CD14-positive monocyte (primary cell): ENCODE results near the gene KNTC1. TPM values are rescaled to one million over a fixed set of nuclear protein-coding genes. Genes with fewer than 3 reads are reported as not detected.

ENCODE experiments used
- DNase-seq, 3 donors: peaks; one replicate each; pipeline ENCODE4 v3.0.0-alpha.2; 2011 to 2022
- H2AFZ ChIP-seq: 2 replicates; pipeline ENCODE4 v1.6.0; 2012; ENCODE audit warnings: mild to moderate bottlenecking, low read depth, low read length, inconsistent platforms; ENCODE audit not compliant: insufficient read depth, poor library complexity, severe bottlenecking
- H3K27ac ChIP-seq, 2 donors: 1 replicate in 1 of 2; 2 replicates in 1 of 2; pipeline ENCODE4 v1.5.1; 2012 to 2013; ENCODE audit warnings: low read length in 2 of 2, control low read depth in 1 of 2, inconsistent platforms in 1 of 2, low read depth in 1 of 2, mild to moderate bottlenecking in 1 of 2
- H3K27me3 ChIP-seq, 2 donors: one replicate each; pipeline versions ENCODE4 v1.6.0 to v1.6.1; 2011 to 2013; ENCODE audit warnings: low read length in 2 of 2; ENCODE audit not compliant: control insufficient read depth in 2 of 2, insufficient read depth in 2 of 2
- H3K36me3 ChIP-seq, 2 donors: replicated peaks in 1 of 2; 1 replicate in 1 of 2; 2 replicates in 1 of 2; pipeline versions ENCODE4 v1.5.1 to v1.6.1; 2012 to 2013; ENCODE audit warnings: low read length in 2 of 2, control low read depth in 1 of 2, inconsistent platforms in 1 of 2, mild to moderate bottlenecking in 1 of 2; ENCODE audit not compliant: insufficient read depth in 2 of 2, control insufficient read depth in 1 of 2
- H3K4me1 ChIP-seq, 2 donors: 1 replicate in 1 of 2; 2 replicates in 1 of 2; pipeline versions ENCODE4 v1.5.1 to v1.6.1; 2012 to 2013; ENCODE audit warnings: low read length in 2 of 2, control low read depth in 1 of 2, inconsistent platforms in 1 of 2, mild to moderate bottlenecking in 1 of 2, moderate library complexity in 1 of 2; ENCODE audit not compliant: insufficient read depth in 2 of 2, control insufficient read depth in 1 of 2
- H3K4me2 ChIP-seq: replicated peaks from 2 replicates; pipeline ENCODE3; 2012; ENCODE audit warnings: low read length, moderate library complexity, mild to moderate bottlenecking; ENCODE audit not compliant: poor library complexity, severe bottlenecking; ENCODE audit errors: extremely low read depth
- H3K4me3 ChIP-seq, 3 experiments: fragments of 200-600 bp in 1 of 3; sonication (generic) in 1 of 3; replicated peaks in 1 of 3; 1 replicate in 2 of 3; 2 replicates in 1 of 3; pipeline ENCODE4 v1.5.1; 2011 to 2013; ENCODE audit warnings: low read length in 3 of 3, mild to moderate bottlenecking in 3 of 3, control low read depth in 2 of 3, low read depth in 2 of 3, inconsistent platforms in 1 of 3, moderate library complexity in 1 of 3
- H3K79me2 ChIP-seq: 2 replicates; pipeline ENCODE4 v1.6.0; 2012; ENCODE audit warnings: mild to moderate bottlenecking, control low read depth, inconsistent platforms, low read length, moderate library complexity; ENCODE audit not compliant: insufficient read depth
- H3K9ac ChIP-seq: 2 replicates; pipeline ENCODE4 v1.6.0; 2017; ENCODE audit warnings: low read length, mild to moderate bottlenecking; ENCODE audit not compliant: insufficient read depth, poor library complexity, severe bottlenecking
- H3K9me3 ChIP-seq, 2 donors: replicated peaks in 1 of 2; 1 replicate in 1 of 2; 2 replicates in 1 of 2; pipeline versions ENCODE4 v1.5.1 to v1.6.1; 2012 to 2013; ENCODE audit warnings: low read length in 2 of 2, control low read depth in 1 of 2; ENCODE audit not compliant: control insufficient read depth in 1 of 2, insufficient read depth in 1 of 2
- H4K20me1 ChIP-seq: 2 replicates; pipeline ENCODE4 v1.6.0; 2012; ENCODE audit warnings: mild to moderate bottlenecking, low read length, control low read depth, moderate library complexity; ENCODE audit not compliant: insufficient read depth
- H3K27ac Mint-ChIP-seq, 7 donors: one replicate each; pipeline ENCODE4 v1.8.0; 2020; ENCODE audit warnings: mild to moderate bottlenecking in 7 of 7, mixed read lengths in 7 of 7, moderate library complexity in 6 of 7, inconsistent platforms in 2 of 7
- H3K27me3 Mint-ChIP-seq, 3 donors: one replicate each; pipeline ENCODE4 v1.8.0; 2021 to 2022; ENCODE audit warnings: low read depth in 3 of 3, mild to moderate bottlenecking in 3 of 3, mixed read lengths in 3 of 3, moderate library complexity in 3 of 3, inconsistent platforms in 1 of 3
- H3K36me3 Mint-ChIP-seq, 2 donors: one replicate each; pipeline ENCODE4 v1.8.0; 2020; ENCODE audit warnings: mixed read lengths in 2 of 2, inconsistent platforms in 1 of 2, mild to moderate bottlenecking in 1 of 2
- H3K4me1 Mint-ChIP-seq: one replicate; pipeline ENCODE4 v1.8.0; 2020; ENCODE audit warnings: mild to moderate bottlenecking, mixed read lengths
- H3K4me3 Mint-ChIP-seq, 2 donors: one replicate each; pipeline ENCODE4 v1.8.0; 2020; ENCODE audit warnings: mild to moderate bottlenecking in 2 of 2, mixed read lengths in 2 of 2, moderate library complexity in 1 of 2
- H3K9me3 Mint-ChIP-seq, 7 donors: one replicate each; pipeline ENCODE4 v1.8.0; 2020 to 2022; ENCODE audit warnings: mixed read lengths in 7 of 7, mild to moderate bottlenecking in 6 of 7, moderate library complexity in 6 of 7, inconsistent platforms in 2 of 7
- WGBS: methylation state at CpG from one replicate; pipeline ENCODE4 v1.1.5; 2013; ENCODE audit warnings: missing lambda C conversion rate; ENCODE audit not compliant: insufficient coverage; 5-methylcytosine and 5-hydroxymethylcytosine counted together
- intact Hi-C, 2 donors: fragments of 100-400 bp; cut with micrococcal nuclease; formaldehyde crosslinking; loops; one replicate each; pipeline versions ENCODE4 v1.15.0 to v1.15.1; 2023
- polyA plus RNA-seq, 3 donors: library from polyadenylated mRNA; depleted of rRNA in 1 of 3; unstranded in 2 of 3; stranded (reverse) in 1 of 3; fragments of 300-500 nt in 2 of 3; fragments of >200 nt in 1 of 3; fragmentation: Illumina TruSeq in 2 of 3; gene quantifications; 1 replicate in 2 of 3; 2 replicates in 1 of 3; pipeline ENCODE4 v1.2.3, GENCODE V29; 2012 to 2021
- TF ChIP-seq, protein P1 (sequence below): fragments of 200-600 bp; IDR thresholded peaks from one replicate; pipeline ENCODE4 v1.8.0; 2022; ENCODE audit warnings: antibody characterized with exemption, mild to moderate bottlenecking

KNTC1 gene
- polyA plus RNA-seq, 3 donors, result 0.65 to 10.3 (median 0.81) TPM

DNA sequence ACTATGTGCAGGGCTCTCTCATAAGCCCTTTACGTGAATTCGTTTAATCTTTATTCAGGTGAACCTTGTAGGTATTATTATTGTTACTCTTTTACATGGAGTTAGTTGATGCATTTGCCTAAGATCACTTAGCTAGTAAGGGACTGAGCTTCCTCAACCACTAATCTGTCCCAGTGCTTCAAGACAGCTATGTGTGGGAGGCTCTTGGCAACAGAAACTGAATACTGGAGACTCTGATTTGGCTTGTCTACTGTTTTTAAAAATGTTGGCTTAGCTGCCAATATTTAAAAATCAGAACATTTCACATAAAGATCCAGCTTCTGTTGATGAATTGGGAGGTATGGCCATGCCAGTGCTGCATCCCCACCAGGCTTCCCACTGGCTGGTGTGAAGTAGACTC is 6.8 kb downstream of the KNTC1 start:
- peaks cover 49% of the 10 kb centered on the region for H3K79me2 ChIP-seq
- intact Hi-C loops, result no loop called here

DNA sequence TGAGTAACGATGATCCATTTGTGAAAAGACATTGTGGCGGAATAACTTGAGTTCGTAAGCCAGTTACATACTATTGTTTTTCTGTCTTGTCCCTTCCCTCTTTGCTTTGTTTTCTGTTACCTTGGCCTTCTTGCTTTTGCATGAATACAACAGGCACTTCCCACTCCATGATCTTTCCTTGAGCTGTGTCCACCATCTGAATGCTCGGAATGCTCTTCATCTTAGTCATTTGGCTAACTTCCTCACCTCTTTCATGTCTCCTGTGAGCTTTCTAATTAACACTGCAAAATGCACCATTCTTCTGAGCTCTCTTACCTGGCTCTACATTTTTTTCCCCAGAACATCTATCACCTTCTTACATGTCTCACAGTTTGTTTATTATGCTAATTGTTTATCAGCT is 10.0 kb downstream of the KNTC1 start:
- TF ChIP-seq, protein P1, sequence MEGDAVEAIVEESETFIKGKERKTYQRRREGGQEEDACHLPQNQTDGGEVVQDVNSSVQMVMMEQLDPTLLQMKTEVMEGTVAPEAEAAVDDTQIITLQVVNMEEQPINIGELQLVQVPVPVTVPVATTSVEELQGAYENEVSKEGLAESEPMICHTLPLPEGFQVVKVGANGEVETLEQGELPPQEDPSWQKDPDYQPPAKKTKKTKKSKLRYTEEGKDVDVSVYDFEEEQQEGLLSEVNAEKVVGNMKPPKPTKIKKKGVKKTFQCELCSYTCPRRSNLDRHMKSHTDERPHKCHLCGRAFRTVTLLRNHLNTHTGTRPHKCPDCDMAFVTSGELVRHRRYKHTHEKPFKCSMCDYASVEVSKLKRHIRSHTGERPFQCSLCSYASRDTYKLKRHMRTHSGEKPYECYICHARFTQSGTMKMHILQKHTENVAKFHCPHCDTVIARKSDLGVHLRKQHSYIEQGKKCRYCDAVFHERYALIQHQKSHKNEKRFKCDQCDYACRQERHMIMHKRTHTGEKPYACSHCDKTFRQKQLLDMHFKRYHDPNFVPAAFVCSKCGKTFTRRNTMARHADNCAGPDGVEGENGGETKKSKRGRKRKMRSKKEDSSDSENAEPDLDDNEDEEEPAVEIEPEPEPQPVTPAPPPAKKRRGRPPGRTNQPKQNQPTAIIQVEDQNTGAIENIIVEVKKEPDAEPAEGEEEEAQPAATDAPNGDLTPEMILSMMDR, result no peak
- no peak for DNase-seq
- no peaks in the 10 kb centered on the region for H4K20me1 ChIP-seq

More for the DNA sequence above, 6.8 kb downstream of the KNTC1 start:
- H3K27ac Mint-ChIP-seq, result peak overlapping the region in 1 of 7 donors; percentile 4
- H3K4me3 Mint-ChIP-seq, result no peak overlapping the region
- Histone ChIP-seq H3K9ac (no peak overlapping the region), H3K36me3 (peaks cover 11 to 56% of the 10 kb centered on the region in 2 donors), H3K4me1 (no peaks in the 10 kb centered on the region), H3K9me3 (no peaks in the 10 kb centered on the region), H3K27me3 (no peaks in the 10 kb centered on the region), H4K20me1 (no peaks in the 10 kb centered on the region), H3K4me2 (no peak overlapping the region), H2AFZ (no peak overlapping the region), H3K4me3 (no peak overlapping the region), H3K27ac (no peak overlapping the region)
- H3K9me3 Mint-ChIP-seq, result no peaks in the 10 kb centered on the region
- TF ChIP-seq, protein P1, result no peak
- no peak for DNase-seq
- no peaks in the 10 kb centered on the region for H3K4me1 Mint-ChIP-seq
- H3K27me3 Mint-ChIP-seq, result peaks cover 0 to 2% (median 0%) of the 10 kb centered on the region in 3 donors
- WGBS, result no CpG with 5 or more reads among the region's 2 CpGs
- peaks cover 15 to 51% of the 10 kb centered on the region in 2 donors for H3K36me3 Mint-ChIP-seq

More for the DNA sequence above, 10.0 kb downstream of the KNTC1 start:
- no peak overlapping the region for H3K27ac ChIP-seq
- H3K4me1 ChIP-seq, result no peaks in the 10 kb centered on the region
- no peak overlapping the region for H3K27ac Mint-ChIP-seq
- H3K9me3 Mint-ChIP-seq, result no peaks in the 10 kb centered on the region
- H3K4me2 ChIP-seq, result no peak overlapping the region
- no peak overlapping the region for H2AFZ ChIP-seq
- H3K27me3 Mint-ChIP-seq, result peaks cover 0 to 2% (median 0%) of the 10 kb centered on the region in 3 donors
- no peak overlapping the region for H3K4me3 ChIP-seq
- no peaks in the 10 kb centered on the region for H3K9me3 ChIP-seq
- no peak overlapping the region for H3K9ac ChIP-seq
- no peak overlapping the region for H3K4me3 Mint-ChIP-seq
- H3K36me3 ChIP-seq, result peaks cover 8 to 66% of the 10 kb centered on the region in 2 donors
- H3K79me2 ChIP-seq, result peaks cover 21% of the 10 kb centered on the region
- H3K36me3 Mint-ChIP-seq, result peaks cover 17 to 67% of the 10 kb centered on the region in 2 donors
- H3K4me1 Mint-ChIP-seq, result no peaks in the 10 kb centered on the region
- H3K27me3 ChIP-seq, result no peaks in the 10 kb centered on the region
- intact Hi-C loops, result no loop called here
- WGBS, result 100% methylated on average over 1 of the region's 4 CpGs
